Stimulated activated CD8-positive, alpha-beta memory T cell treated with anti-CD3 and anti-CD28 coated beads, Interleukin-7, amount 100 ng/mL, for 24 hours (primary cell): ENCODE results near the gene MOCS1.
"Not testable (repeated sequence)": the region's sequence is repeated elsewhere in the genome, so short reads cannot be mapped to it uniquely, and the experiment has no call there.

ENCODE experiments used
- DNase-seq: peaks from one replicate; pipeline ENCODE4 v3.0.0-alpha.2; 2020; ENCODE audit warnings: low read depth

The MOCS1 gene

GRCh38 chr6:39934131-39934757 is at the start of gene MOCS1:
Gene MOCS1 (minus strand): TSS chr6:39934462. CDS start chr6:39934417, 45 bp downstream.
- DNase-seq = peak; percentile 9

GRCh38 chr6:39984051-39984450 is 49.8 kb upstream of the MOCS1 start:
- DNase-seq = no peak

- no peak for DNase-seq
Observed at GRCh38 chr6:39983193-39983592, 48.9 kb upstream of the MOCS1 start.

DNA sequence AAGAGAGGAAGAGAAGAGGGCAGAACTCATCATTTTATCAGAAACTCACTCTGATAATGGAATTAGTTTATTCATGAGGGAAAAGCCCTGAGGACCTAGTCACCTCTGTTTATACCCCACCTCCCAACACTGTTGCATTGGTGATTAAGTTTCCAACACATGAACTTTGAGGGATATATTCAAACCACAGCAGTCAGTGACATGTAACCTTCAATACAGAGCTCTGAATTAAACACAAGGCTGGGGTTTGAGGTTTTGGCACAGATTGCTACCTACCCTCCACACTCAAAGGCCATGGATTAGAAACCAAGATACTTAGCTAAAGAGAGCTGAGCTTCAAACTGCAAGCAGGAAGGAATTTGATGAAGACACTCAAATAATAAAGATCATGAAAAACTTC is 48.5 kb upstream of the MOCS1 start:
- DNase-seq = no peak

DNA sequence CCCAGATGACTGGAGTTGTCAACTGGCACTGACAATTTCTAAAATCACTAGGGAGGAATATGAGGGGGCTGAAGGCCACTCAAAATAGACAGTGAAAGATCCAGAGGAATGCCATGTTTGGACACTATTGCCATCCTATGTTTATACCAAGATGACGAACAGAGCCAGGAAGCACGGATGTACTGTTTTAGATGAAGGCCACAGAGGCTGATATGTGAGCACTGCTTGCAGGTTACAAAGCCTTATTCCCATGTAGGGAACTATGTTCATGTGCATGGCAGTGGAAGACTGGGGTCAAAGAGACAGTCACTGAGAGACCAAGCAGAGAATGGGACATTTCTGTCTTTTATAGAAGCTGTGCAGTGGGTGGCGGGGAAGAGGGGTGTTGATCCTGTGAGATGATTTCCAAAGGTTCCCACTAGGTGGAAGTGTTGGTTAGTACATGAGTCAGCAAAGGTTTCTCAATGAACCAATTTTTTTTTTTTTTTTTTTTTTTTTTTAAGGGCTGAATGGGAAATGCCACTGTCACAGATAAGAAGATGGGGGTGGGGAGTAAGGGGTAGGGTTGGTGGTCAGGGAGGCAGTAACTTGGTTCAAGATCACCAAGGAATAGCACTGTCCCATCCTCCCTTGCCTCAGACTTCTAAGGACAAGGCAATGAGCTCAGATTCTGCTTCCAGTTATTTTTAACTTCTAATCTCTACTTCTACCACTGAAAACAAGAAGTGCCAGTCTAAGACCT is 46.7 kb upstream of the MOCS1 start:
- DNase-seq = no peak

DNA sequence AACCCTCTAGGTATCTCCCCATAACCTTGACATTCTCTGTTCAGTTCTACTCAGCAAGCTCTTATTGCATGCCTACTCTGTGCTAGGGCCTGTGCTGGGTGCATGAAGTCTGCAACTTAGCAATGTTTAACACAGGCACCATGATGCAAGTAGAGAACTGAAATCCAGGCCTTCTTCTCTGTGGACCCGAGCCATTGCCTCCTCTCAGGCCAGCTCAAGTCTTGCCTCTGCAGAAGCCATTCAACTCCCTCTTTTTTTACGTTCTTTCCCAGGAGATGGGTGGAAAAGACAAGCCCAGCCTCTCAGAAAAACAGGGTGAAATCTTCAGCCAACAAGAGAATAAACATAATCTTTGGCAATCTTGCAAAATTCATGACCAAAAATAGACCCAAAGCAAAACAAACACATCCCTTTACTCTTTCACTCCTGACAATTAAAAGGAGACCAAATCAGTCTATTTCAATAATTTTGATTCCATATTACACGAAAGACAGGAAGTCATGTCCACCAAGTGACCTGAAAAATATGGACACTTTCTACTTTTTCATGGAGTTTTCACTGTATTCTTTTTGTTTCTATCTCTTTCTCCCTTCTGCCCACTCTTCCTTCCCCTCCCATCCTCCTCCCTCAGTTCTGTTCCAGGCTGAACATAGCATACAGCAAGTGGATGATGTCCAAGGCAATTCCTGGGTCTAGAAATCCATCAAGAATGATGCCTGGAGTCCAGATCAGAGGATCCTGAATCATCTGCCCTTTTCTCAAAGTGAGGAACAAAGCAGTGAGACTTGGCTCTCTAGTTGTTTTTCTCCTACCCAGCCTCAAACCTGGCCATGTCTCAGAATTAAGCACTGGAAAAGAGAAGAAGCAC is 45.4 kb upstream of the MOCS1 start:
- no peak for DNase-seq

- no peak for DNase-seq
Observed at GRCh38 chr6:39978240-39978639, 44.0 kb upstream of the MOCS1 start.

DNA sequence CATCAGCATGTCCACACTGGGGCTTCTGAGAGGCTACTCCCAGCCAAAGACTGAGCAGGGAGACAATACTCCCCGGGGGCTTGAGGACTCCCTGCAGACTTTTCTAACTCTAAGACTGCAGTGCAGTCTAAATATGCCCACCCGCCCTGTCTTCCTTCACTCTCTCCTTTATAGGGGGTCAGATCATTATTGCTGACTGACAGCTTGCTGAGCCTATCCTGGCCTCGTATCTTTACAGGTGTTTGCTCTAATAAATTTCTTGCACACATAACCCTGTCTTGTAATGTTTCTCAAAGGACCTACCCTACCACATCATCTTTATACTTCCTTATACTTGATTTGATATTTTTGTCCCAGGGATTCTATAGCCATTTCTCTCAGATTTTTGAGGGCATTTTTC is 39.4 kb upstream of the MOCS1 start:
- DNase-seq = no peak

DNA sequence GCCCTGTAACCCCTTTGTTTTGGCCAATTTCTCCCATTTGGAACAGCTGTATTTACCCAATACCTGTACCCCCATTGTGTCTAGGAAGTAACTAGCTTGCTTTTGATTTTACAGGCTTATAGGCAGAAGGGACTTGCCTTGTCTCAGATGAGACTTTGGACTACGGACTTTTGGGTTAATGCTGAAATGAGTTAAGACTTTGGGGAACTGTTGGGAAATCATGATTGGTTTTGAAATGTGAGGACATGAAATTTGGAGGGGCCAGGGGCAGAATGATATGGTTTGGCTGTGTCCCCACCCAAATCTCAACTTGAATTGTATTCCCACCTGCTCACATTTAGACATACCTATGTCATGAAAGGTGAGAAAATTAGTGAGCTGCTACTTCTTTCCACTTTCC is 38.5 kb upstream of the MOCS1 start:
- DNase-seq = not testable (repeated sequence)

- DNase-seq = not testable (repeated sequence)
Observed at GRCh38 chr6:39971131-39971530, 36.9 kb upstream of the MOCS1 start.

- no peak for DNase-seq
Observed at GRCh38 chr6:39965751-39966150, 31.5 kb upstream of the MOCS1 start.

- DNase-seq = no peak
Observed at GRCh38 chr6:39964530-39964929, 30.3 kb upstream of the MOCS1 start.

GRCh38 chr6:39964094-39964493 is 29.8 kb upstream of the MOCS1 start:
- DNase-seq = no peak

DNA sequence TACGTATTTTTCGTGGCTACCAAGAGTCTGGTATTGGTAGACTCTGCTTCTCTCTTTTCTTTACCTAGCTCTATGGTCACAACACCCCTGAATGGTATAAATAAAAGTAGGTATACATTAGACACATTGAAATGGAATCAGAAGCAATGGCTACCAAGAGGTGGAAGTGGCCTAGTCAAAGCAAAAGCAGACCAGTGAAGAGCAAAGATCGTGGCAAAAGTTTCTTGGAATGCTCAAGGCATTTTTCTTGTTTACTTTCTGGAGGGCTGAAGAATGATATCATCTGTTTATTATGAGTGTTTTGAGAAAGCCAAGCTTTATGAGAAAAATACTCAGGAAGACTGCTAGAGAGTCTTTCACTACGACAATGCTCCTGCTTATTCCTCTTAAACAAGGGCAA is 28.6 kb upstream of the MOCS1 start:
- no peak for DNase-seq

DNA sequence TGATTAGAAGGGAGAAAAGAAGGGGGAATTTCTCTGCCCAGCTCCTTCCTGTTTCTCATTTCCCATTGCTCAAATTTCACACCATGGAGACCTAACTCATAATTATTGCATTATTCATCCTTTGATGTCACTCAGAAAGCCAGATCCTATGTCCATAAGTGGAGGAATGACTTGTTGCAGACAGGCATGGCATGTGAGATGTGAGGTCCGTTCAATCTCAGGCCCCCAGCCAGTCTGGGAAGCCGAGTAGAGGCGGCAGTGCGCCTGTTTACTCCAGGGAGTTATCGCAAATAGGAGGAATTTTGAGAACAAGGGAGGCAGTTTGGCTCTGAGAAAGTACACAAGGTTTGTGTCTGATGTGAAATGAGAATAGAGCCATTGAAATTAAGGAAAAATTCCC is 26.9 kb upstream of the MOCS1 start:
- DNase-seq = no peak

DNA sequence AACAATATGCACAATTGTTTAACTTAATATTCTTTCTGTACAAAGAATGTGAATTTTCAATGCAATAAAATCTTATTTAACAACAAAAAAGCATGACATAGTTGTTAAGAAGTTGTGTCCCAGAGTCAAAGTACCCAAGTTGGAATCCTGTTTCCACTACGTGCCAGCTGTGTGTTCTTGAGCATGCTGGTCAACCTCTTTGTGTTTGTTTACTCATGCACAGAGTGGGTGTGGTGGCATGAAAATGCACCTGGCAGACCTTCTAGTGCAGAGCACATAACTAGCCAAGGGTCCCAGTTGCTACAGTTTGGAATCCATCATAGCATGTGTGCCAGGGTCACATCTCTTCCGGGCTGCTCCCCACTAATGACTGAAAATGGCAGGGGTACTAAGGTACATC is 24.7 kb upstream of the MOCS1 start:
- no peak for DNase-seq

DNA sequence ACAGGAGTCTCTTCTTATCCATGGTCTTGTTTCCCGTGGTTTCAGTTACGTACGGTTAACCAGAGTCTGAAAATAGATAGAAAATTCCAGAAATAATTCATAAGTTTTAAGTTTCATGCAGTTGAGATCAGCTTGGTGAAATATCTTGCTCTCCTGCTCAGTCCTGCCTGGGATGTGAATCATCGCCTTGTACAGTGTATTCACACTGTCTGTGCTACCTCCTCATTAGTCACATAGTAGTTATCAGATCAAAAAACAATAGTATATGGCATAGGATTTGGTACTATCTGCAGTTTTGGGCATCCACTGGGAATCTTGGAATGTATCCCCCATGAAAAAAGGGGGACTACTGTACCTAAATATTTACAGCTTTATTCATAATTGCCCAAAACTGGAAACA is 22.7 kb upstream of the MOCS1 start:
- no peak for DNase-seq

DNA sequence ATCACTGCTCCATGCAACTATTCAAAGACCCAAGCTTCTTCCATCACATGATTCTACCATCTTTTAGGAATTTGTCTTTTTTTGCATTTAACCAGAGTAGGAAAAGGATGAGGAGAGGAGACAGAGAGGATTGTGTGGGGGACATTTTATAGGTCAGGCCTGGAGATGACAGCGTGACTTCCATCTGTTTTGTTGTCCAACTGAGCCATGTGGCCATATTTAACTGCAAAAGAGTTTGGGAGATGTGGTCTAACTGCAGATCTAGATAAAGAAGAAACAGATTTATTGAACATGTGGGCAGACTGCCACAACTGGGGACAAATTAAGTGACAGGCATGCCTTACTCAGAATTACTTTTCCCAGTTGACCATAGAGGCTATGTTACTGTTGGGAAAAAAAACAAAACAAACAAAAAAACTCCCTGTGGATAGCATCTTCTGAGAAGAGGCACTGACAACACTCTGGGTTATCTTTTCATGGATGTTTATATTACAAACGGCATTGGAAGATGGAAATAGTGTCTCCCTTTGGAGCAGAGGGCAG is 18.9 kb upstream of the MOCS1 start:
- no peak for DNase-seq

GRCh38 chr6:39952167-39952566 is 17.9 kb upstream of the MOCS1 start:
- DNase-seq = no peak

GRCh38 chr6:39951716-39952115 is 17.5 kb upstream of the MOCS1 start:
- DNase-seq = no peak

- no peak for DNase-seq
Observed at GRCh38 chr6:39951191-39951590, 16.9 kb upstream of the MOCS1 start.

GRCh38 chr6:39950125-39950720 is 16.0 kb upstream of the MOCS1 start:
- DNase-seq = no peak
